Metanephros (tissue), 2 donors: ENCODE results near the gene CLPTM1L. TPM values are rescaled to one million over a fixed set of nuclear protein-coding genes. Genes with fewer than 3 reads are reported as not detected.

ENCODE experiments used
- small RNA-seq: library from RNA; depleted of rRNA; stranded (forward); fragments of <200 nt; gene quantifications from one replicate; pipeline ENCODE3, GENCODE V24; 2014; ENCODE audit warnings: low replicate concordance
- total RNA-seq: library from RNA; depleted of rRNA; stranded (reverse); fragments of >200 nt; gene quantifications from one replicate; pipeline ENCODE4 v1.2.3, GENCODE V29; 2014

Gene CLPTM1L
- 158 TPM for total RNA-seq

GRCh38 chr5:1344975-1345838, at the start of gene CLPTM1L:
Gene CLPTM1L, minus strand, starts transcription at chr5:1345099. Its CDS starts 258 bp downstream, at chr5:1344841.

GRCh38 chr5:1294835-1295649, 49.9 kb downstream of the CLPTM1L start, which contains the start of gene TERT:
Gene TERT, minus strand, starts transcription at chr5:1295068. Its CDS starts 79 bp downstream, at chr5:1294989.

Small RNA genes lying within 50 kb of the gene (small RNA-seq; reads per million reads assigned to genes)
- gene MIR4457, result not detected

Other genes starting within 250 kb of the CLPTM1L start
- 56.3 TPM for gene SLC12A7, start 233.0 kb downstream of the CLPTM1L start, total RNA-seq
- 33.0 TPM for gene SLC6A19, start 143.5 kb downstream of the CLPTM1L start, total RNA-seq
- gene SLC6A18, start 119.7 kb downstream of the CLPTM1L start, total RNA-seq, result 0.70 TPM
- 0.47 TPM for gene TERT, start 50.0 kb downstream of the CLPTM1L start, total RNA-seq
- gene SLC6A3, start 100.3 kb upstream of the CLPTM1L start, total RNA-seq, result 0.41 TPM
- gene LPCAT1, start 178.9 kb upstream of the CLPTM1L start, total RNA-seq, result 42.2 TPM